CD4-positive, alpha-beta T cell (primary cell): ENCODE measurements around the gene NR5A2. TPM values are rescaled to one million over a fixed set of nuclear protein-coding genes. Genes with fewer than 3 reads are reported as not detected.

ENCODE experiments used
- ATAC-seq: fragments of 200-7000 bp; cut with Tn5 transposase; one replicate; pipeline ENCODE4 v1.10.0; 2022; ENCODE audit warnings: mild to moderate bottlenecking; ENCODE audit not compliant: poor library complexity
- CTCF ChIA-PET: fragments of 350-600 bp; sonication (Branson Sonifier 250); formaldehyde crosslinking; loops from one replicate; lab custom pipeline; 2021; ENCODE audit warnings: antibody characterized with exemption, inconsistent platforms; lab: Charles Lee
- POLR2A ChIA-PET: fragments of 350-600 bp; sonication (Branson Sonifier 250); formaldehyde crosslinking; loops from one replicate; lab custom pipeline; 2021; ENCODE audit warnings: antibody characterized with exemption, inconsistent platforms; lab: Charles Lee
- DNase-seq, 14 experiments: peaks; one replicate each; pipeline ENCODE4 v3.0.0-alpha.2; 2013 to 2020; ENCODE audit warnings: mixed read lengths in 2 of 14
- H3K27ac ChIP-seq, 2 donors: one replicate each; pipeline versions ENCODE4 v1.5.1 to v1.7.0; 2013; ENCODE audit warnings: low read length in 2 of 2, low read depth in 1 of 2, mild to moderate bottlenecking in 1 of 2
- H3K27me3 ChIP-seq, 2 experiments: 1 replicate in 1 of 2; 2 replicates in 1 of 2; pipeline versions ENCODE4 v1.6.1 to v1.7.0; 2013; ENCODE audit warnings: low read length in 2 of 2, control low read depth in 1 of 2, mild to moderate bottlenecking in 1 of 2, moderate library complexity in 1 of 2; ENCODE audit not compliant: insufficient read depth in 2 of 2, control insufficient read depth in 1 of 2
- H3K36me3 ChIP-seq: one replicate; pipeline ENCODE4 v1.6.1; 2013; ENCODE audit warnings: low read length, control low read depth; ENCODE audit not compliant: insufficient read depth
- H3K4me1 ChIP-seq: one replicate; pipeline ENCODE4 v1.6.1; 2013; ENCODE audit warnings: low read length, control low read depth; ENCODE audit not compliant: insufficient read depth
- H3K4me3 ChIP-seq: one replicate; pipeline ENCODE4 v1.5.1; 2013; ENCODE audit warnings: mild to moderate bottlenecking, low read length, moderate library complexity
- H3K9me3 ChIP-seq, 2 experiments: 1 replicate in 1 of 2; 2 replicates in 1 of 2; pipeline versions ENCODE4 v1.6.1 to v1.7.0; 2013; ENCODE audit warnings: low read length in 2 of 2, mild to moderate bottlenecking in 2 of 2, control low read depth in 1 of 2, moderate library complexity in 1 of 2; ENCODE audit not compliant: control insufficient read depth in 1 of 2, insufficient read depth in 1 of 2
- H3K27ac Mint-ChIP-seq: one replicate; pipeline ENCODE4 v1.8.0; 2020; ENCODE audit warnings: mixed read lengths
- H3K27me3 Mint-ChIP-seq: one replicate; pipeline ENCODE4 v1.8.0; 2021; ENCODE audit warnings: mixed read lengths
- H3K36me3 Mint-ChIP-seq: one replicate; pipeline ENCODE4 v1.8.0; 2021; ENCODE audit warnings: low read depth, mixed read lengths
- H3K4me1 Mint-ChIP-seq: one replicate; pipeline ENCODE4 v1.8.0; 2021; ENCODE audit warnings: low read depth, mixed read lengths
- H3K4me3 Mint-ChIP-seq: one replicate; pipeline ENCODE4 v1.8.0; 2020; ENCODE audit warnings: mild to moderate bottlenecking, mixed read lengths
- H3K9me3 Mint-ChIP-seq: one replicate; pipeline ENCODE4 v1.8.0; 2020; ENCODE audit warnings: mixed read lengths
- intact Hi-C, 2 experiments: fragments of 100-400 bp; cut with DNase I in 1 of 2; cut with micrococcal nuclease in 1 of 2; formaldehyde crosslinking; loops; one replicate each; pipeline versions ENCODE4 v1.15.1 to v1.9.0; 2023 to 2025; cut with DNase I, micrococcal nuclease
- total RNA-seq, 174 experiments: library from RNA in 2 of 174; stranded (reverse) in 2 of 174; gene quantifications; one replicate each; pipeline ENCODE4 v1.2.3 and lab custom pipeline; 2021 to 2026
- TF ChIP-seq, protein P1 (sequence below): fragments of 200-600 bp; IDR thresholded peaks from one replicate; pipeline ENCODE4 v1.8.0; 2022; ENCODE audit warnings: antibody characterized with exemption, mild to moderate bottlenecking

The NR5A2 gene
- total RNA-seq, 2 experiments from 2014 or later = not detected

DNA sequence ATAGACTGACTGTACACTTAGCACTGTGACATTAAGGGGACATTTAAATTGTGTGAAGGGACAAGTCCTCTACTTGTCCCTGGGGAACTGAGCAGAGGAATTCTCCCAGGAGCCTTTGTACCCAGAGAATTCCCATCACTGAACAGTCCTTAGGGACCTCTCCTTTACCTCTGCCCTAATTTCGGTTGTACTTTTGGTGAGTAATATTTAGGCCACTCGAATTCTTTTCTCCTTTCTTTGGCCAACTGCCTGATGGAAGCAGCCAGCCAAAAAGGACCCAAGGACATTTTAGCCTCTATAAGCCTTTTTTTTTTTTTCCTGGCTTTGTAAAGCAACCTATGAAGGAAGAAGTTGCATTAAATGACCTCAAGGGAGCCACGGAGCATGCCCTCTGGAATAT, 71.5 kb downstream of the NR5A2 start:
- POLR2A ChIA-PET = no interaction called here

GRCh38 chr1:200103966-200104583, 76.6 kb downstream of the NR5A2 start:
- no peaks in the 10 kb centered on the region for H3K36me3 Mint-ChIP-seq
- no peaks in the 10 kb centered on the region for H3K9me3 Mint-ChIP-seq
- DNase-seq (no peak), ATAC-seq (no peak)
- H3K27me3 Mint-ChIP-seq = no peaks in the 10 kb centered on the region
- no peaks in the 10 kb centered on the region for H3K27me3 ChIP-seq
- intact Hi-C loops = no loop called here
- H3K4me3 Mint-ChIP-seq = no peak overlapping the region
- TF ChIP-seq, protein P1, sequence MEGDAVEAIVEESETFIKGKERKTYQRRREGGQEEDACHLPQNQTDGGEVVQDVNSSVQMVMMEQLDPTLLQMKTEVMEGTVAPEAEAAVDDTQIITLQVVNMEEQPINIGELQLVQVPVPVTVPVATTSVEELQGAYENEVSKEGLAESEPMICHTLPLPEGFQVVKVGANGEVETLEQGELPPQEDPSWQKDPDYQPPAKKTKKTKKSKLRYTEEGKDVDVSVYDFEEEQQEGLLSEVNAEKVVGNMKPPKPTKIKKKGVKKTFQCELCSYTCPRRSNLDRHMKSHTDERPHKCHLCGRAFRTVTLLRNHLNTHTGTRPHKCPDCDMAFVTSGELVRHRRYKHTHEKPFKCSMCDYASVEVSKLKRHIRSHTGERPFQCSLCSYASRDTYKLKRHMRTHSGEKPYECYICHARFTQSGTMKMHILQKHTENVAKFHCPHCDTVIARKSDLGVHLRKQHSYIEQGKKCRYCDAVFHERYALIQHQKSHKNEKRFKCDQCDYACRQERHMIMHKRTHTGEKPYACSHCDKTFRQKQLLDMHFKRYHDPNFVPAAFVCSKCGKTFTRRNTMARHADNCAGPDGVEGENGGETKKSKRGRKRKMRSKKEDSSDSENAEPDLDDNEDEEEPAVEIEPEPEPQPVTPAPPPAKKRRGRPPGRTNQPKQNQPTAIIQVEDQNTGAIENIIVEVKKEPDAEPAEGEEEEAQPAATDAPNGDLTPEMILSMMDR = no peak
- ChIA-PET POLR2A (no interaction called here), CTCF (no interaction called here)
- H3K4me3 ChIP-seq = no peak overlapping the region
- no peaks in the 10 kb centered on the region for H3K4me1 Mint-ChIP-seq
- no peak overlapping the region for H3K27ac Mint-ChIP-seq
- no peak overlapping the region for H3K27ac ChIP-seq
- no peaks in the 10 kb centered on the region for H3K36me3 ChIP-seq
- H3K4me1 ChIP-seq = no peaks in the 10 kb centered on the region
- no peaks in the 10 kb centered on the region for H3K9me3 ChIP-seq

More for the DNA sequence above, 71.5 kb downstream of the NR5A2 start:
- Mint-ChIP-seq H3K4me3 (no peak overlapping the region), H3K27me3 (peaks cover 3% of the 10 kb centered on the region), H3K36me3 (no peaks in the 10 kb centered on the region), H3K27ac (no peak overlapping the region), H3K4me1 (no peaks in the 10 kb centered on the region), H3K9me3 (no peaks in the 10 kb centered on the region)
- intact Hi-C loops = no loop called here
- H3K27me3 ChIP-seq = no peaks in the 10 kb centered on the region
- H3K4me1 ChIP-seq = no peaks in the 10 kb centered on the region
- H3K27ac ChIP-seq = no peak overlapping the region
- CTCF ChIA-PET = no interaction called here
- no peaks in the 10 kb centered on the region for H3K36me3 ChIP-seq
- no peak for DNase-seq
- no peak for ATAC-seq
- no peak overlapping the region for H3K4me3 ChIP-seq
- TF ChIP-seq, protein P1 = no peak
- no peaks in the 10 kb centered on the region for H3K9me3 ChIP-seq

DNA sequence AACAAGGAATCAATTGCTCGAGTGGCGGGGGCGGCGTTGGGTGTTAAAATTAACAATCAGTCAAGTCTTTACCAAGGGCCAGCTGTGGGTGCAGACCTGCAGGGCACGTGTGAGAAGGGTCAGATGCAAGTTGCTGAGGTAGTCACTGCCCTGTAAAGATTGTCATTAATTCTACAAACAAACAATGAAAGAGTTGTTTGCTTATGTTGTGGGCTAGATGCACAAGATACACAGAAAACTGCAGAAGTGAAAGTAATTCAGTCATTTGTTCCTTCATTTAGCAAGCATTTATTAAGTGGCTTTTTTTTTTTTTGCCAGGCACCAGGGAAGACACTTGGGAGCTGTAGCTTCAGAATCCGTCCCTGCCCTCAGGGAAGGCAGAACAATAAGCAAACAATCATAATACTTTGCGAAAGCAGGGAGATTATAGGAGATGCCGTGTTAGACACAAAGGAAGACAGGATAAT, 79.5 kb downstream of the NR5A2 start:
- Histone ChIP-seq H3K36me3 (no peaks in the 10 kb centered on the region), H3K4me1 (no peaks in the 10 kb centered on the region), H3K27ac (no peak overlapping the region), H3K4me3 (no peak overlapping the region), H3K27me3 (peaks cover 0 to 4% of the 10 kb centered on the region in 2 experiments), H3K9me3 (no peaks in the 10 kb centered on the region)
- Mint-ChIP-seq H3K4me3 (no peak overlapping the region), H3K36me3 (no peaks in the 10 kb centered on the region), H3K27me3 (peaks cover 4% of the 10 kb centered on the region), H3K27ac (no peak overlapping the region), H3K9me3 (no peaks in the 10 kb centered on the region), H3K4me1 (no peaks in the 10 kb centered on the region)
- intact Hi-C loops = no loop called here
- ChIA-PET POLR2A (no interaction called here), CTCF (no interaction called here)
- TF ChIP-seq, protein P1 = no peak
- ATAC-seq (no peak), DNase-seq (no peak)
